Endothelial cell (in vitro differentiated cells): Measurements from ENCODE around the gene METAP2. TPM values are rescaled to one million over a fixed set of nuclear protein-coding genes. Genes with fewer than 3 reads are reported as not detected.
"Not testable (repeated sequence)": the region's sequence is repeated elsewhere in the genome, so short reads cannot be mapped to it uniquely, and the experiment has no call there.

Source experiments
- DNase-seq: peaks from one replicate; pipeline ENCODE4 v3.0.0; 2021; ENCODE audit warnings: low spot score
- H3K27ac Mint-ChIP-seq: one replicate; pipeline ENCODE4 v1.8.0; 2021; ENCODE audit warnings: mixed read lengths, inconsistent platforms; ENCODE audit not compliant: unreplicated experiment
- H3K27me3 Mint-ChIP-seq: one replicate; pipeline ENCODE4 v1.8.0; 2021; ENCODE audit warnings: mild to moderate bottlenecking, moderate library complexity, mixed read lengths, inconsistent platforms; ENCODE audit not compliant: unreplicated experiment
- H3K36me3 Mint-ChIP-seq: one replicate; pipeline ENCODE4 v1.8.0; 2021; ENCODE audit warnings: mild to moderate bottlenecking, low read depth, mixed read lengths, inconsistent platforms; ENCODE audit not compliant: unreplicated experiment
- H3K4me1 Mint-ChIP-seq: one replicate; pipeline ENCODE4 v1.8.0; 2021; ENCODE audit warnings: mild to moderate bottlenecking, mixed read lengths, inconsistent platforms; ENCODE audit not compliant: unreplicated experiment
- H3K4me3 Mint-ChIP-seq: one replicate; pipeline ENCODE4 v1.8.0; 2021; ENCODE audit warnings: mild to moderate bottlenecking, mixed read lengths, inconsistent platforms; ENCODE audit not compliant: unreplicated experiment
- H3K9me3 Mint-ChIP-seq: one replicate; pipeline ENCODE4 v1.8.0; 2021; ENCODE audit warnings: mixed read lengths, inconsistent platforms; ENCODE audit not compliant: unreplicated experiment
- total RNA-seq: library from RNA; stranded (reverse); fragmentation: NEBNext Ultra II Directional; extraction: Animal tissue kit (Norgen Biotek cat#: 25700); gene quantifications from one replicate; pipeline ENCODE4 v1.2.1, GENCODE V29; 2021; ENCODE audit not compliant: unreplicated experiment
- TF ChIP-seq, protein P1 (sequence below): fragments of 200-600 bp; sonication (generic); IDR thresholded peaks from one replicate; pipeline ENCODE4 v1.5.0; 2021; ENCODE audit warnings: antibody characterized with exemption; ENCODE audit not compliant: unreplicated experiment

METAP2 gene
- total RNA-seq, 1 donor from 2014 or later, result 69.6 TPM

DNA sequence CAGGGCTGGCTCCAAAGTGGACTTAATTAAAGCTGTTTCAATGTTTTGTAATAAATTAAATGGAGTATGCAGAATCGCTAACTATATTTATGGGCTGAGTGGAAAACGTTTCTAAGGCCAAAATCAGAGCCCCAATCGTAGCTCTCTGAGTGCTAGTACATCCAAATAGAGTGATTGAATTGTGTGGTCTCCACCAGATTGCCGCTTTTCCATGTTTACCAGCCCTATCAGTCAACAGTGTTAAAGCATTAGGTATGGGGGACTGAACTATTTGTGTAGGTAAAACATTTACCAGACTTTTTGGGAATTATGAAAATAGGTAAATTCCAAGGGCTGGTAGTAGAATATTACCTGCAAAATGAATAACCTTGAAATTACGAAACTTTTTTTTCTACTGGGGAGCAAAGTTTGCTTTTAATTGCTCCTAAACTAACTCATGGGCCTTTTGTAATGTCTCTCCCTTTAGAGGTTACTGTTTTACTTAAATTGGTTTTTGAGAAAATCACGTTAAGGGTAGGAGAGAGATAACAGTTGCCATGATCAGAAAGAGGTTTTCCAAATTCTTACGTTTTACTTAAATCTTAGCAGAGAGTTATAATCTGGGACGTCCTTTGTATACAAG, 28.0 kb upstream of the METAP2 start:
- no peak overlapping the region for H3K4me3 Mint-ChIP-seq
- TF ChIP-seq, protein P1, sequence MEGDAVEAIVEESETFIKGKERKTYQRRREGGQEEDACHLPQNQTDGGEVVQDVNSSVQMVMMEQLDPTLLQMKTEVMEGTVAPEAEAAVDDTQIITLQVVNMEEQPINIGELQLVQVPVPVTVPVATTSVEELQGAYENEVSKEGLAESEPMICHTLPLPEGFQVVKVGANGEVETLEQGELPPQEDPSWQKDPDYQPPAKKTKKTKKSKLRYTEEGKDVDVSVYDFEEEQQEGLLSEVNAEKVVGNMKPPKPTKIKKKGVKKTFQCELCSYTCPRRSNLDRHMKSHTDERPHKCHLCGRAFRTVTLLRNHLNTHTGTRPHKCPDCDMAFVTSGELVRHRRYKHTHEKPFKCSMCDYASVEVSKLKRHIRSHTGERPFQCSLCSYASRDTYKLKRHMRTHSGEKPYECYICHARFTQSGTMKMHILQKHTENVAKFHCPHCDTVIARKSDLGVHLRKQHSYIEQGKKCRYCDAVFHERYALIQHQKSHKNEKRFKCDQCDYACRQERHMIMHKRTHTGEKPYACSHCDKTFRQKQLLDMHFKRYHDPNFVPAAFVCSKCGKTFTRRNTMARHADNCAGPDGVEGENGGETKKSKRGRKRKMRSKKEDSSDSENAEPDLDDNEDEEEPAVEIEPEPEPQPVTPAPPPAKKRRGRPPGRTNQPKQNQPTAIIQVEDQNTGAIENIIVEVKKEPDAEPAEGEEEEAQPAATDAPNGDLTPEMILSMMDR, result no peak
- DNase-seq, result no peak
- H3K27me3 Mint-ChIP-seq, result no peaks in the 10 kb centered on the region
- no peak overlapping the region for H3K27ac Mint-ChIP-seq
- peaks cover 7% of the 10 kb centered on the region for H3K4me1 Mint-ChIP-seq
- H3K9me3 Mint-ChIP-seq, result no peaks in the 10 kb centered on the region
- no peaks in the 10 kb centered on the region for H3K36me3 Mint-ChIP-seq

DNA sequence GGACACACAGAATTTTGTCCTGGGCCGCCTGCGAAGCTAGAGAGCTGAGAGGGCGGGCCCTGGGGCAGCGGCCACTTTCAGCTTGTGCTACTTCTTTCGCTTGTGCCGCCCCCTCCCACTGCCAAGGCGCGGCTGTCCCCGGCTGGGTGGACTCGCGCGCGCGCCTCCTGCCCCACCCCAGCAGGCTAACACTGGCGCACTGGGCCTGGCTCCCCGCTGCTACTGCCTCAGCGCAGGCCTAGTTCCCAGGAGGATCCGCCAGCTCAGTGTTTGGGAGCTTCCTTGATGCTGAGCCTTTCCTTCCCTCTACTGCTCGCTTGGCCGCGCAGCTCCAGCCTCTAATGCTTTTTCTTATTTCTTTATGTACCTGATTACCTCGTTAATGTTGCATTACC, 27.4 kb upstream of the METAP2 start:
- no peaks in the 10 kb centered on the region for H3K27me3 Mint-ChIP-seq
- TF ChIP-seq, protein P1, result no peak
- H3K27ac Mint-ChIP-seq, result no peak overlapping the region
- H3K4me3 Mint-ChIP-seq, result peak overlapping the region; percentile 29
- H3K9me3 Mint-ChIP-seq, result no peaks in the 10 kb centered on the region
- peak; percentile 38 for DNase-seq
- peaks cover 7% of the 10 kb centered on the region for H3K4me1 Mint-ChIP-seq
- no peaks in the 10 kb centered on the region for H3K36me3 Mint-ChIP-seq

DNA sequence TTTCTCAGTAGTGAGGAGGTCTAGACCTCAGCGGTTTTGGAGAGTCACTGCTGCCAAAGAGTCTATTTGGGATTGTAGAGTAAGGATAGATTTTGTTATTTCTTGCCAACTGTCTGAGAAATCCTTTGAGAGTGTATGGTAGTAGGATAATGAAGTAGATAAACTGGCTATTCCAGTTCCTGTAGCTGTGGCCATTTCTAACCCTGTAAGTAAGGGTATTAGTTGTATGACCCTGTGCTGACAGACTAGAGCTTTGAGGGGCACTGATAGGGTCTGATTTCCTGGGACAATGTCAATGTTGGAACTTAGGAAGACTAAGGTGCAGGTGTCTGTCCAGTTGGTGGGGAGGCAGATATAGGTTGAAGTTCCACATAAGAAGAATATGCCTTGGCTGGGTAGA, 24.3 kb upstream of the METAP2 start:
- not testable (repeated sequence) for H3K27me3 Mint-ChIP-seq, H3K9me3 Mint-ChIP-seq, H3K36me3 Mint-ChIP-seq, H3K4me3 Mint-ChIP-seq, H3K27ac Mint-ChIP-seq, DNase-seq, H3K4me1 Mint-ChIP-seq

GRCh38 chr12:95452501-95452900, 21.5 kb upstream of the METAP2 start:
- not testable (repeated sequence) for H3K9me3 Mint-ChIP-seq, DNase-seq, H3K4me1 Mint-ChIP-seq, H3K27ac Mint-ChIP-seq, H3K36me3 Mint-ChIP-seq, H3K4me3 Mint-ChIP-seq, H3K27me3 Mint-ChIP-seq

DNA sequence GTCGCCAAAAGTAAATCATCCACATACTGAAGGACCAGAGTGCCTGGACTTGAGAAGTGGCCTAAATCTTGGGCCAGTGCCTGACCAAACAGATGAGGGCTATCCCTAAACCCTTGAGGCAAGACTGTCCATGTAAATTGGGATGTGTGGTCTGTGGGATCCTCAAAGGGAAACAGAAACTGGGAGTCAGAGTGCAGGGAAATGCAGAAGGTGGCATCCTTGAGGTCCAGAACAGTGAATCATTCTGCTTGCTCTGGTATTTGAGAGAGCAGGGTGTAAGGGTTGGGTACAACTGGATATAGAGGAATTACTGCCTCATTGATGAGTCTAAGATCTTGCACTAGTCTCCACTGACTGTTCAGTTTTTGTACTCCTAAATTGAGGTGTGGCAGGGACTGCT, 20.1 kb upstream of the METAP2 start:
- not testable (repeated sequence) for DNase-seq, H3K4me1 Mint-ChIP-seq, H3K4me3 Mint-ChIP-seq, H3K27ac Mint-ChIP-seq, H3K9me3 Mint-ChIP-seq, H3K27me3 Mint-ChIP-seq
- H3K36me3 Mint-ChIP-seq, result peaks cover 17% of the 10 kb centered on the region

DNA sequence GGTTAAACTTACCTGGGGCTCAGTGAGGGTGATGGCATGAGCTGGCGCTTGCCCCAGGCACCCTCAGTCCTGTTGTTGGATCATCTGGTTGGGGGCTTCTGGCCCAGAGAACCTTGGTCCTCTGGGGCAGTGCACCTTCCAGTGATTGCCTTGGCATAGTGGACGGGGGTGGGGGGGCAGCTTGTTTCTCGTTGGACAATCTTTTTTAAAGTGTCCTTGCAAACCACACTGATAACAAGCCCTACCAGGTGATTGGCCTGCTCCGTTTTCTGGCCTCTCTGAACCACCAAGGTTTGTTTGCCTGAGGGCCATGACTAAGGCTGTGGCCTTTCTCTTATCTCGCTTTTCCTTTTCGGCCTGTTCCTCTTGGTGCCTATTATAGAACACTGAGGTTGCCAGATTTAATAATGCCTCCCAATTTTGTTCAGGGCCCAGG, 19.2 kb upstream of the METAP2 start:
- not testable (repeated sequence) for H3K4me1 Mint-ChIP-seq, H3K4me3 Mint-ChIP-seq, H3K27ac Mint-ChIP-seq, H3K27me3 Mint-ChIP-seq, H3K9me3 Mint-ChIP-seq, DNase-seq
- peaks cover 19% of the 10 kb centered on the region for H3K36me3 Mint-ChIP-seq

GRCh38 chr12:95457605-95458004, 16.3 kb upstream of the METAP2 start:
- H3K4me3 Mint-ChIP-seq, H3K9me3 Mint-ChIP-seq, H3K27me3 Mint-ChIP-seq, H3K27ac Mint-ChIP-seq, H3K4me1 Mint-ChIP-seq: not testable (repeated sequence)
- H3K36me3 Mint-ChIP-seq, result peaks cover 19% of the 10 kb centered on the region
- DNase-seq, result peak; percentile 7
